ENCODE measurements around the gene TLR8.

- TF ChIP-seq POLR2A (IDR thresholded peaks at IDR 0.05) (no peak), CTCF (IDR thresholded peaks at IDR 0.05) (no peak), EP300 (IDR thresholded peaks at IDR 0.05; ENCODE audit: low read depth) (no peak)
Measured at GRCh38 chrX:12949205-12949926, 42.9 kb downstream of the TLR8 start.
